Neural cell (in vitro differentiated cells): Measurements from ENCODE around the gene PNMA6F.

Source experiments
- CTCF ChIP-seq: fragments of 450-650 bp; IDR thresholded peaks from 2 replicates; pipeline ENCODE4 v1.5.1; 2014; ENCODE audit warnings: antibody characterized with exemption, mild to moderate bottlenecking, moderate library complexity; ENCODE audit not compliant: poor library complexity, severe bottlenecking
- REST ChIP-seq: IDR thresholded peaks from 2 replicates; pipeline ENCODE4 v1.6.1; 2012; ENCODE audit warnings: borderline replicate concordance

- TF ChIP-seq REST (no peak), CTCF (no peak)
Measured at GRCh38 chrX:153301746-153302145, 19.8 kb downstream of the PNMA6F start.
